Transverse colon (tissue), 3 donors: ENCODE measurements around the gene PGM5.

Source experiments
- POLR2A ChIP-seq: fragments of 450-650 bp; IDR thresholded peaks from one replicate; pipeline ENCODE4 v1.6.1; 2016; ENCODE audit warnings: antibody characterized with exemption, mild to moderate bottlenecking, moderate library complexity
- POLR2AphosphoS5 ChIP-seq, 3 donors: sonication (generic); formaldehyde crosslinking; IDR thresholded peaks; one replicate each; pipeline ENCODE4 v1.6.1; 2016; ENCODE audit warnings: antibody characterized with exemption in 3 of 3

GRCh38 chr9:68522954-68523353 lies 166.5 kb downstream of the PGM5 start:
- TF ChIP-seq POLR2A (no peak), POLR2AphosphoS5 (IDR thresholded peaks at IDR 0.05) (no peak)
